CD14-positive monocyte (primary cell): ENCODE results near the gene PSMB2. TPM values are rescaled to one million over a fixed set of nuclear protein-coding genes. Genes with fewer than 3 reads are reported as not detected.

Source experiments
- DNase-seq, 3 donors: peaks; one replicate each; pipeline ENCODE4 v3.0.0-alpha.2; 2011 to 2022
- H2AFZ ChIP-seq: 2 replicates; pipeline ENCODE4 v1.6.0; 2012; ENCODE audit warnings: mild to moderate bottlenecking, low read depth, low read length, inconsistent platforms; ENCODE audit not compliant: insufficient read depth, poor library complexity, severe bottlenecking
- H3K27ac ChIP-seq, 2 donors: 1 replicate in 1 of 2; 2 replicates in 1 of 2; pipeline ENCODE4 v1.5.1; 2012 to 2013; ENCODE audit warnings: low read length in 2 of 2, control low read depth in 1 of 2, inconsistent platforms in 1 of 2, low read depth in 1 of 2, mild to moderate bottlenecking in 1 of 2
- H3K27me3 ChIP-seq, 2 donors: one replicate each; pipeline versions ENCODE4 v1.6.0 to v1.6.1; 2011 to 2013; ENCODE audit warnings: low read length in 2 of 2; ENCODE audit not compliant: control insufficient read depth in 2 of 2, insufficient read depth in 2 of 2
- H3K36me3 ChIP-seq, 2 donors: replicated peaks in 1 of 2; 1 replicate in 1 of 2; 2 replicates in 1 of 2; pipeline versions ENCODE4 v1.5.1 to v1.6.1; 2012 to 2013; ENCODE audit warnings: low read length in 2 of 2, control low read depth in 1 of 2, inconsistent platforms in 1 of 2, mild to moderate bottlenecking in 1 of 2; ENCODE audit not compliant: insufficient read depth in 2 of 2, control insufficient read depth in 1 of 2
- H3K4me1 ChIP-seq, 2 donors: 1 replicate in 1 of 2; 2 replicates in 1 of 2; pipeline versions ENCODE4 v1.5.1 to v1.6.1; 2012 to 2013; ENCODE audit warnings: low read length in 2 of 2, control low read depth in 1 of 2, inconsistent platforms in 1 of 2, mild to moderate bottlenecking in 1 of 2, moderate library complexity in 1 of 2; ENCODE audit not compliant: insufficient read depth in 2 of 2, control insufficient read depth in 1 of 2
- H3K4me2 ChIP-seq: replicated peaks from 2 replicates; pipeline ENCODE3; 2012; ENCODE audit warnings: low read length, moderate library complexity, mild to moderate bottlenecking; ENCODE audit not compliant: poor library complexity, severe bottlenecking; ENCODE audit errors: extremely low read depth
- H3K4me3 ChIP-seq, 3 experiments: fragments of 200-600 bp in 1 of 3; sonication (generic) in 1 of 3; replicated peaks in 1 of 3; 1 replicate in 2 of 3; 2 replicates in 1 of 3; pipeline ENCODE4 v1.5.1; 2011 to 2013; ENCODE audit warnings: low read length in 3 of 3, mild to moderate bottlenecking in 3 of 3, control low read depth in 2 of 3, low read depth in 2 of 3, inconsistent platforms in 1 of 3, moderate library complexity in 1 of 3
- H3K79me2 ChIP-seq: 2 replicates; pipeline ENCODE4 v1.6.0; 2012; ENCODE audit warnings: mild to moderate bottlenecking, control low read depth, inconsistent platforms, low read length, moderate library complexity; ENCODE audit not compliant: insufficient read depth
- H3K9ac ChIP-seq: 2 replicates; pipeline ENCODE4 v1.6.0; 2017; ENCODE audit warnings: low read length, mild to moderate bottlenecking; ENCODE audit not compliant: insufficient read depth, poor library complexity, severe bottlenecking
- H3K9me3 ChIP-seq, 2 donors: replicated peaks in 1 of 2; 1 replicate in 1 of 2; 2 replicates in 1 of 2; pipeline versions ENCODE4 v1.5.1 to v1.6.1; 2012 to 2013; ENCODE audit warnings: low read length in 2 of 2, control low read depth in 1 of 2; ENCODE audit not compliant: control insufficient read depth in 1 of 2, insufficient read depth in 1 of 2
- H4K20me1 ChIP-seq: 2 replicates; pipeline ENCODE4 v1.6.0; 2012; ENCODE audit warnings: mild to moderate bottlenecking, low read length, control low read depth, moderate library complexity; ENCODE audit not compliant: insufficient read depth
- H3K27ac Mint-ChIP-seq, 7 donors: one replicate each; pipeline ENCODE4 v1.8.0; 2020; ENCODE audit warnings: mild to moderate bottlenecking in 7 of 7, mixed read lengths in 7 of 7, moderate library complexity in 6 of 7, inconsistent platforms in 2 of 7
- H3K27me3 Mint-ChIP-seq, 3 donors: one replicate each; pipeline ENCODE4 v1.8.0; 2021 to 2022; ENCODE audit warnings: low read depth in 3 of 3, mild to moderate bottlenecking in 3 of 3, mixed read lengths in 3 of 3, moderate library complexity in 3 of 3, inconsistent platforms in 1 of 3
- H3K36me3 Mint-ChIP-seq, 2 donors: one replicate each; pipeline ENCODE4 v1.8.0; 2020; ENCODE audit warnings: mixed read lengths in 2 of 2, inconsistent platforms in 1 of 2, mild to moderate bottlenecking in 1 of 2
- H3K4me1 Mint-ChIP-seq: one replicate; pipeline ENCODE4 v1.8.0; 2020; ENCODE audit warnings: mild to moderate bottlenecking, mixed read lengths
- H3K4me3 Mint-ChIP-seq, 2 donors: one replicate each; pipeline ENCODE4 v1.8.0; 2020; ENCODE audit warnings: mild to moderate bottlenecking in 2 of 2, mixed read lengths in 2 of 2, moderate library complexity in 1 of 2
- H3K9me3 Mint-ChIP-seq, 7 donors: one replicate each; pipeline ENCODE4 v1.8.0; 2020 to 2022; ENCODE audit warnings: mixed read lengths in 7 of 7, mild to moderate bottlenecking in 6 of 7, moderate library complexity in 6 of 7, inconsistent platforms in 2 of 7
- CTCF ChIP-seq: fragments of 200-600 bp; IDR thresholded peaks from one replicate; pipeline ENCODE4 v1.8.0; 2022; ENCODE audit warnings: antibody characterized with exemption, mild to moderate bottlenecking
- WGBS: methylation state at CpG from one replicate; pipeline ENCODE4 v1.1.5; 2013; ENCODE audit warnings: missing lambda C conversion rate; ENCODE audit not compliant: insufficient coverage; 5-methylcytosine and 5-hydroxymethylcytosine counted together
- intact Hi-C, 2 donors: fragments of 100-400 bp; cut with micrococcal nuclease; formaldehyde crosslinking; loops; one replicate each; pipeline versions ENCODE4 v1.15.0 to v1.15.1; 2023
- polyA plus RNA-seq, 3 donors: library from polyadenylated mRNA; depleted of rRNA in 1 of 3; unstranded in 2 of 3; stranded (reverse) in 1 of 3; fragments of 300-500 nt in 2 of 3; fragments of >200 nt in 1 of 3; fragmentation: Illumina TruSeq in 2 of 3; gene quantifications; 1 replicate in 2 of 3; 2 replicates in 1 of 3; pipeline ENCODE4 v1.2.3, GENCODE V29; 2012 to 2021

Gene PSMB2
- polyA plus RNA-seq, 3 donors: 27.9 to 84.1 (median 78.6) TPM

- Mint-ChIP-seq H3K27ac (no peak overlapping the region), H3K36me3 (no peaks in the 10 kb centered on the region), H3K4me3 (no peak overlapping the region), H3K4me1 (no peaks in the 10 kb centered on the region), H3K9me3 (peaks cover 0 to 3% (median 0%) of the 10 kb centered on the region in 7 donors), H3K27me3 (peaks cover 3 to 23% (median 9%) of the 10 kb centered on the region in 3 donors)
- Histone ChIP-seq H4K20me1 (no peaks in the 10 kb centered on the region), H3K9ac (no peak overlapping the region), H3K9me3 (no peaks in the 10 kb centered on the region), H3K79me2 (no peaks in the 10 kb centered on the region), H3K27me3 (no peaks in the 10 kb centered on the region), H2AFZ (no peak overlapping the region), H3K4me2 (no peak overlapping the region), H3K4me1 (no peaks in the 10 kb centered on the region), H3K4me3 (no peak overlapping the region), H3K27ac (no peak overlapping the region), H3K36me3 (no peaks in the 10 kb centered on the region)
- intact Hi-C loops: no loop called here
- no peak for TF ChIP-seq CTCF
- no peak for DNase-seq
- no CpG with 5 or more reads among the region's 2 CpGs for WGBS
These were observed 24.9 kb upstream of the PSMB2 start for GRCh38 chr1:35666216-35666615.

DNA sequence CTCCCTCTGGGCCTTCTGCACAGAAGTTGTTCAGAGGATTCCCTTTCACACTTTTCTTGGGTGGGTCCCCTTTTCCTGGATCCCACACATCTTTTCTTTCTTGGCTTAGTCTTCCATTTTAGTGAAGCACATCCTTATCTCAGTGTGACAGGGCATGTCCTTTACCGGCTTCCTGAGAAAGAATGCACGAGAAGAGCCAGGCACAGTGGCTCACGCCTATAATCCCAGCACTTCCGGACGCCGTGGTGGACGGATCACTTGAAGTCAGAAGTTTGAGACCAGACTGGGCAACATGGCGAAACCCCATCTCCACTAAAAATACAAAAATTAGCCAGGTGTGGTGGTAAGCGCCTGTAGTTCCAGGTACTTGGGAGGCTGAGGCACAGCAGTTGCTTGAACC is 22.1 kb upstream of the PSMB2 start:
- H3K9me3 Mint-ChIP-seq: peaks cover 0 to 2% (median 0%) of the 10 kb centered on the region in 7 donors
- no peak overlapping the region for H3K27ac Mint-ChIP-seq
- Histone ChIP-seq H3K9ac (no peak overlapping the region), H3K27ac (no peak overlapping the region), H3K79me2 (no peaks in the 10 kb centered on the region), H3K9me3 (no peaks in the 10 kb centered on the region), H3K4me1 (no peaks in the 10 kb centered on the region), H3K27me3 (no peaks in the 10 kb centered on the region), H3K36me3 (no peaks in the 10 kb centered on the region), H4K20me1 (no peaks in the 10 kb centered on the region), H2AFZ (no peak overlapping the region), H3K4me2 (no peak overlapping the region), H3K4me3 (no peak overlapping the region)
- intact Hi-C loops: no loop called here
- TF ChIP-seq CTCF: no peak
- whole genome bisulfite sequencing: 78% methylated on average over 6 of the region's 9 CpGs
- peaks cover 5 to 26% (median 7%) of the 10 kb centered on the region in 3 donors for H3K27me3 Mint-ChIP-seq
- H3K36me3 Mint-ChIP-seq: no peaks in the 10 kb centered on the region
- no peaks in the 10 kb centered on the region for H3K4me1 Mint-ChIP-seq
- no peak overlapping the region for H3K4me3 Mint-ChIP-seq
- no peak for DNase-seq
